K562 (cell line): Measurements from ENCODE around the gene MICU1. TPM values are rescaled to one million over a fixed set of nuclear protein-coding genes. Genes with fewer than 3 reads are reported as not detected.

Source experiments
- ATAC-seq: fragments of 200-7000 bp; cut with Tn5 transposase; 3 replicates; pipeline ENCODE4 v1.9.1; 2020; ENCODE audit warnings: moderate library complexity
- BruUV-seq: library from RNA; stranded (reverse); fragments of 400-500 nt; replicated peaks from 2 replicates; lab custom pipeline; 2021; lab: Mats Ljungman, UMichigan
- CTCF ChIA-PET: fragments of 300-600 bp; formaldehyde crosslinking; extraction: SDS; loops from one replicate; lab custom pipeline; 2021; ENCODE audit warnings: low intra/inter-chr PET ratio; lab: Yijun Ruan, JAX
- POLR2A ChIA-PET: fragments of 300-600, 350-650 bp; sonication (Branson Sonifier 250); formaldehyde crosslinking; extraction: SDS; loops from one replicate; lab custom pipeline; 2021; ENCODE audit warnings: antibody characterized with exemption, inconsistent platforms; lab: Yijun Ruan, JAX
- DNase-seq, 4 experiments: peaks; one replicate each; pipeline versions ENCODE4 v3.0.0 to v3.0.0-alpha.2; 2011 to 2018; ENCODE audit warnings: low spot score in 3 of 4, mixed read lengths in 3 of 4; ENCODE audit errors: extremely low read depth in 1 of 4
- FAIRE-seq: peaks from 2 replicates; lab custom pipeline; 2011; peaks lifted over from hg19 to GRCh38; lab: Jason Lieb, UNC
- H2AFZ ChIP-seq: 2 replicates; pipeline ENCODE4 v1.6.0; 2011; ENCODE audit warnings: low read depth, low read length, control low read depth, inconsistent platforms
- H3K27ac ChIP-seq: fragments of 200-600 bp; 3 replicates; pipeline ENCODE4 v1.8.0; 2011; ENCODE audit warnings: low read depth, mild to moderate bottlenecking, control low read depth, inconsistent platforms, low read length, moderate library complexity, mixed read lengths; ENCODE audit errors: extremely low read depth
- H3K27me3 ChIP-seq, 2 experiments: fragments of 300-600 bp in 1 of 2; 2 replicates in 1 of 2; 3 replicates in 1 of 2; pipeline versions ENCODE4 v1.6.0 to v1.8.0; 2011; ENCODE audit warnings: inconsistent platforms in 2 of 2, low read length in 2 of 2, mild to moderate bottlenecking in 1 of 2, mixed read lengths in 1 of 2, moderate library complexity in 1 of 2; ENCODE audit not compliant: control insufficient read depth in 2 of 2, insufficient read depth in 2 of 2
- H3K36me3 ChIP-seq: fragments of 300-600 bp; 3 replicates; pipeline ENCODE4 v1.8.0; 2011; ENCODE audit warnings: mild to moderate bottlenecking, low read length, inconsistent platforms; ENCODE audit not compliant: control insufficient read depth, insufficient read depth
- H3K4me1 ChIP-seq, 2 experiments: fragments of 200-600 bp in 1 of 2; replicated peaks in 1 of 2; 2 replicates in 1 of 2; 3 replicates in 1 of 2; pipeline versions ENCODE4 v1.5.1 to v1.8.0; 2011; ENCODE audit warnings: inconsistent platforms in 2 of 2, low read length in 2 of 2, mild to moderate bottlenecking in 1 of 2, mixed read lengths in 1 of 2, moderate library complexity in 1 of 2; ENCODE audit not compliant: control insufficient read depth in 2 of 2, insufficient read depth in 2 of 2
- H3K4me2 ChIP-seq: 2 replicates; pipeline ENCODE4 v1.6.1; 2011; ENCODE audit warnings: low read length, control low read depth, inconsistent platforms, mixed read lengths; ENCODE audit not compliant: insufficient read depth
- H3K4me3 ChIP-seq: fragments of 200-600 bp; sonication (generic), shearing (Covaris generic); 2 replicates; pipeline ENCODE4 v1.5.1; 2016; ENCODE audit warnings: control low read depth, inconsistent platforms
- H3K79me2 ChIP-seq: fragments of 200-600 bp; 3 replicates; pipeline ENCODE4 v1.8.0; 2011; ENCODE audit warnings: low read length, inconsistent platforms; ENCODE audit not compliant: control insufficient read depth, insufficient read depth
- H3K9ac ChIP-seq, 2 experiments: 2 replicates each; pipeline versions ENCODE4 v1.6.0 to v1.6.1; 2011; ENCODE audit warnings: low read depth in 2 of 2, low read length in 2 of 2, control low read depth in 1 of 2, inconsistent platforms in 1 of 2, mild to moderate bottlenecking in 1 of 2, mixed read lengths in 1 of 2; ENCODE audit not compliant: insufficient read depth in 1 of 2
- H3K9me1 ChIP-seq: one replicate; pipeline ENCODE4 v1.6.0; 2011; ENCODE audit warnings: inconsistent platforms, mild to moderate bottlenecking, low read length, moderate library complexity; ENCODE audit not compliant: control insufficient read depth, insufficient read depth
- H3K9me3 ChIP-seq: replicated peaks from 2 replicates; pipeline ENCODE4 v1.5.1; 2011; ENCODE audit warnings: low read depth, low read length, inconsistent platforms; ENCODE audit not compliant: control insufficient read depth, insufficient read depth
- H4K20me1 ChIP-seq: replicated peaks from 2 replicates; pipeline ENCODE4 v1.6.1; 2011; ENCODE audit warnings: low read length, inconsistent platforms, mixed read lengths; ENCODE audit not compliant: control insufficient read depth, insufficient read depth
- CSDE1 ChIP-seq, 2 experiments: fragments of 450-650 bp; IDR thresholded peaks; 2 replicates each; pipeline ENCODE4 v1.6.1; 2016; ENCODE audit warnings: mild to moderate bottlenecking in 1 of 2
- NFE2 ChIP-seq: IDR thresholded peaks from 2 replicates; pipeline ENCODE4 v1.6.1; 2014; ENCODE audit warnings: antibody characterized with exemption, low read depth
- RERE ChIP-seq: sonication (generic); formaldehyde crosslinking; IDR thresholded peaks from 2 replicates; pipeline ENCODE4 v1.8.0; 2023; ENCODE audit warnings: missing genetic modification reagents, mild to moderate bottlenecking, borderline replicate concordance
- RNF2 ChIP-seq: sonication (generic); IDR thresholded peaks from 2 replicates; pipeline ENCODE4 v1.6.1; 2016
- SMAD2 ChIP-seq: fragments of 150-350 bp; IDR thresholded peaks from 2 replicates; pipeline ENCODE4 v1.6.1; 2014; ENCODE audit warnings: low read depth, mild to moderate bottlenecking, low read length
- TOE1 ChIP-seq, 2 experiments: fragments of 450-650 bp in 1 of 2; sonication (generic) in 1 of 2; formaldehyde crosslinking in 1 of 2; IDR thresholded peaks; 2 replicates each; pipeline versions ENCODE4 v1.7.1 to v1.8.0; 2016 to 2022; ENCODE audit warnings: borderline replicate concordance in 2 of 2, mild to moderate bottlenecking in 2 of 2, antibody characterized with exemption in 1 of 2, inconsistent platforms in 1 of 2, low read depth in 1 of 2, missing genetic modification reagents in 1 of 2, moderate library complexity in 1 of 2
- ZBTB11 ChIP-seq, 3 experiments: fragments of 200-800 bp in 1 of 3; fragments of 250-450 bp in 1 of 3; fragments of 450-650 bp in 1 of 3; sonication (Bioruptor Pico) in 1 of 3; sonication (Bioruptor generic) in 1 of 3; formaldehyde crosslinking in 1 of 3; IDR thresholded peaks; 2 replicates each; pipeline versions ENCODE4 v1.6.1 to v1.8.0; 2016 to 2022; ENCODE audit warnings: mild to moderate bottlenecking in 2 of 3, missing genetic modification characterization in 2 of 3, missing compliant biosample characterization in 1 of 3, moderate library complexity in 1 of 3
- ZNF212 ChIP-seq: fragments of 450-650 bp; formaldehyde crosslinking; IDR thresholded peaks from 2 replicates; pipeline ENCODE4 v1.4.0; 2020; ENCODE audit warnings: mild to moderate bottlenecking
- ZNF561 ChIP-seq: fragments of 450-650 bp; formaldehyde crosslinking; conservative IDR thresholded peaks from 2 replicates; pipeline ENCODE4 v1.4.0; 2020; ENCODE audit warnings: mild to moderate bottlenecking, moderate library complexity
- WGBS: fragments of 100-300 bp; shearing (Covaris generic); methylation state at CpG from one replicate; pipeline ENCODE4 v1.1.6; 2016; ENCODE audit warnings: low coverage, mixed read lengths; ENCODE audit not compliant: insufficient coverage; ENCODE audit errors: missing lambda C conversion rate; 5-methylcytosine and 5-hydroxymethylcytosine counted together
- in situ Hi-C: fragments of 300-500 bp; cut with MboI; formaldehyde crosslinking; loops from 4 replicates; pipeline ENCODE4 v1.15.0; 2018; ENCODE audit warnings: inconsistent platforms, mixed read lengths
- intact Hi-C: fragments of 100-400 bp; cut with micrococcal nuclease; formaldehyde crosslinking; loops from 2 replicates; pipeline ENCODE4 v1.14.2; 2022
- polyA plus RNA-seq, 8 experiments: library from polyadenylated mRNA; depleted of rRNA in 4 of 8; stranded (reverse) in 5 of 8; unstranded in 3 of 8; fragments of >200 nt; fragmentation: Nextera tagmentation in 2 of 8; fragmentation: Illumina TruSeq in 1 of 8; extraction: Ambion mirVana in 2 of 8; extraction: Trizol in 1 of 8; gene quantifications; 2 replicates each; pipeline versions ENCODE4 v1.2.1 to v1.2.3, GENCODE V29; 2011 to 2014; ENCODE audit warnings: inconsistent platforms in 1 of 8, missing spikeins in 1 of 8
- total RNA-seq, 7 experiments: library from RNA; depleted of rRNA in 6 of 7; stranded (reverse); fragments of >200 nt in 6 of 7; fragmentation: Illumina TruSeq in 2 of 7; extraction: Trizol in 2 of 7; gene quantifications; 2 replicates each; pipeline versions ENCODE4 v1.2.1 to v1.2.3, GENCODE V29; 2011 to 2021; ENCODE audit warnings: low replicate concordance in 1 of 7
- TF ChIP-seq, protein P1 (sequence below): fragments of 250-450 bp; sonication (Bioruptor Pico); IDR thresholded peaks from 2 replicates; pipeline ENCODE4 v1.8.0; 2021; ENCODE audit warnings: mild to moderate bottlenecking, moderate library complexity

The MICU1 gene
- total and polyA plus RNA-seq, 9 of the 15 experiments (the other 6 are each of a cell fraction or from before 2014, with no cell fraction given): 29.3 to 76.8 (median 48.4) TPM

- no peaks in the 10 kb centered on the region for H3K79me2 ChIP-seq
- BruUV-seq: no TSS peak
- no peaks in the 10 kb centered on the region for H4K20me1 ChIP-seq
- no peaks in the 10 kb centered on the region for H3K4me1 ChIP-seq
- ChIA-PET POLR2A (interaction anchor here (1.0 to 2.0 kb wide), 5 partner anchors 9 to 30 kb away, joined by 3 to 5 read pairs (median 4); no protein-coding TSS in a partner anchor), CTCF (no interaction called here)
- no peaks in the 10 kb centered on the region for H3K9me1 ChIP-seq
- no peak for ATAC-seq
- 68% methylated on average over 3 of the region's 3 CpGs for WGBS
- H3K4me3 ChIP-seq: no peak overlapping the region
- H3K9me3 ChIP-seq: no peaks in the 10 kb centered on the region
- no peaks in the 10 kb centered on the region for H3K27me3 ChIP-seq
- DNase-seq: no peak
- intact Hi-C loops: no loop called here
- no peak overlapping the region for H2AFZ ChIP-seq
- in situ Hi-C loops: no loop called here
- FAIRE-seq: no peak
- H3K27ac ChIP-seq: no peak overlapping the region
- no peak overlapping the region for H3K9ac ChIP-seq
- no peak overlapping the region for H3K4me2 ChIP-seq
- no peaks in the 10 kb centered on the region for H3K36me3 ChIP-seq
- no peak for TF ChIP-seq NFE2
- TF ChIP-seq CSDE1 (IDR thresholded peaks at IDR 0.05): no peak
- no peak for TF ChIP-seq SMAD2
- TF ChIP-seq RERE: no peak
- no peak for TF ChIP-seq TOE1 (IDR thresholded peaks at IDR 0.05; ENCODE audit: borderline replicate concordance)
- TF ChIP-seq TOE1 (CRISPR knock-in tag; IDR thresholded peaks at IDR 0.05; ENCODE audit: borderline replicate concordance, low read depth): no peak
- no peak for TF ChIP-seq ZNF561 (CRISPR knock-in tag)
- TF ChIP-seq ZBTB11 (CRISPR knock-in tag; IDR thresholded peaks at IDR 0.05): no peak
- TF ChIP-seq RNF2: no peak
- no peak for TF ChIP-seq ZNF212
- TF ChIP-seq, protein P1, sequence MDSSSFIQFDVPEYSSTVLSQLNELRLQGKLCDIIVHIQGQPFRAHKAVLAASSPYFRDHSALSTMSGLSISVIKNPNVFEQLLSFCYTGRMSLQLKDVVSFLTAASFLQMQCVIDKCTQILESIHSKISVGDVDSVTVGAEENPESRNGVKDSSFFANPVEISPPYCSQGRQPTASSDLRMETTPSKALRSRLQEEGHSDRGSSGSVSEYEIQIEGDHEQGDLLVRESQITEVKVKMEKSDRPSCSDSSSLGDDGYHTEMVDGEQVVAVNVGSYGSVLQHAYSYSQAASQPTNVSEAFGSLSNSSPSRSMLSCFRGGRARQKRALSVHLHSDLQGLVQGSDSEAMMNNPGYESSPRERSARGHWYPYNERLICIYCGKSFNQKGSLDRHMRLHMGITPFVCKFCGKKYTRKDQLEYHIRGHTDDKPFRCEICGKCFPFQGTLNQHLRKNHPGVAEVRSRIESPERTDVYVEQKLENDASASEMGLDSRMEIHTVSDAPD (CRISPR knock-in tag): no peak
These were observed 41.5 kb upstream of the MICU1 start for GRCh38 chr10:72667207-72667864.
